GM21526 (cell line): ENCODE measurements around the gene DNAJC1.

Experiments used
- ATAC-seq: cut with Tn5 transposase; IDR thresholded peaks from one replicate; pipeline ENCODE4 v1.9.1; 2021; ENCODE audit warnings: moderate library complexity; ENCODE audit not compliant: unreplicated experiment, low FRiP score

The DNAJC1 gene

GRCh38 chr10:21964983-21965665 lies 38.4 kb downstream of the DNAJC1 start:
- no peak for ATAC-seq

GRCh38 chr10:21962358-21962757 lies 41.2 kb downstream of the DNAJC1 start:
- no peak for ATAC-seq

GRCh38 chr10:21961847-21962246 lies 41.7 kb downstream of the DNAJC1 start:
- ATAC-seq = no peak

GRCh38 chr10:21959998-21960397 lies 43.5 kb downstream of the DNAJC1 start:
- no peak for ATAC-seq

GRCh38 chr10:21954690-21955089 lies 48.8 kb downstream of the DNAJC1 start:
- no peak for ATAC-seq

- peak; percentile 76 for ATAC-seq
These were observed 49.4 kb downstream of the DNAJC1 start for GRCh38 chr10:21954132-21954531.

GRCh38 chr10:21953585-21954057 lies 49.9 kb downstream of the DNAJC1 start:
- peak; percentile 57 for ATAC-seq

- ATAC-seq = no peak
These were observed 53.0 kb downstream of the DNAJC1 start for GRCh38 chr10:21950566-21950965.

- ATAC-seq = no peak
These were observed 56.6 kb downstream of the DNAJC1 start for GRCh38 chr10:21946946-21947345.

- no peak for ATAC-seq
These were observed 58.7 kb downstream of the DNAJC1 start for GRCh38 chr10:21944727-21945386.

- ATAC-seq = no peak
These were observed 59.8 kb downstream of the DNAJC1 start for GRCh38 chr10:21943633-21944265.

- no peak for ATAC-seq
These were observed 68.0 kb downstream of the DNAJC1 start for GRCh38 chr10:21935439-21936023.

- ATAC-seq = no peak
These were observed 69.2 kb downstream of the DNAJC1 start for GRCh38 chr10:21934307-21934706.

GRCh38 chr10:21929070-21929469 lies 74.5 kb downstream of the DNAJC1 start:
- no peak for ATAC-seq

- no peak for ATAC-seq
These were observed 75.7 kb downstream of the DNAJC1 start for GRCh38 chr10:21927631-21928353.

GRCh38 chr10:21926949-21927348 lies 76.6 kb downstream of the DNAJC1 start:
- ATAC-seq = no peak

- ATAC-seq = no peak
These were observed 77.1 kb downstream of the DNAJC1 start for GRCh38 chr10:21926358-21926925.

- ATAC-seq = no peak
These were observed 77.7 kb downstream of the DNAJC1 start for GRCh38 chr10:21925851-21926250.

GRCh38 chr10:21924511-21924910 lies 79.0 kb downstream of the DNAJC1 start:
- ATAC-seq = no peak

GRCh38 chr10:21920633-21921032 lies 82.9 kb downstream of the DNAJC1 start:
- ATAC-seq = no peak
